GM04504 (cell line): ENCODE results near the gene PLA2G15.
"Not testable (repeated sequence)": the region's sequence is repeated elsewhere in the genome, so short reads cannot be mapped to it uniquely, and the experiment has no call there.

ENCODE experiments used
- DNase-seq: peaks from one replicate; pipeline ENCODE4 v3.0.0-alpha.2; 2012; ENCODE audit warnings: low read depth

The PLA2G15 gene

DNA sequence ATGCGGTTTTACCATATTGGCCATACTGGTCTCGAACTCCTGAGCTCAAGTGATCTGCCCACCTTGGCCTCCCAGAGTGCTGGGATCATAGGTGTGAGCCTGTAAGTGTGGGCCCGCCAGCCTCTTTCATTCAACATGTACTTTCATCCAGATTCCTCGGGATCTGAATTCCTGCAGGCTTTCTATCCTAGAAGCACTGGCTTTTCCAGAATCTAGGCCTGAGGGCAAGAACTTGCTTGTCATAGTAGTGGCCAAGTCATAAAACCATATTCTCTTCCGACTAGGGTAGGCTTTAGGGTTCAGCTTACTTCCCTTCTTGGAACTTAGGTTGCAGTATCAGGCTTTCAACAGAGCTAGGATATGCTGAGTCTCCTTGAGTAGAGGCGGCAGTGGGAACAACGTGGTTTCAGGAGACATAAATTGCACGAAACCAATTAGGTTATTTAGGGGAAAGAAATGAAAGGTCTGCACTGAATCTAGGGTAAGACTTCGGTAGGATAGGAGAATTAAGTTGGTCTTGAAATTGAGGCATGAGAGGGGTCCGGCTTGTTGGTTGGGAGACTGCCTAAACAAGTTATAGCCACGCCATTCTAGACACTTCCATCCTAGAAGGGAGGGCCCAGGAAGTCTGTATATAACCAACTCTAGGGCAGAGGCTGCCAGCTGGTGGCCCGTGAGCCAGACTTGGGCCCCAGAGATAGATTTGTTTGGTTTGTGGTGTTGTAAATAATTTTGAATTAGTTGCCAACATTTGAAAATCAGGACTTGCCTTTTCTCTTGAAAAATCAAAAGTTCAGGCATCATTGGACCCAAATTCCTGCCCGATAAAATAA, 34.8 kb downstream of the PLA2G15 start:
- no peak for DNase-seq

DNA sequence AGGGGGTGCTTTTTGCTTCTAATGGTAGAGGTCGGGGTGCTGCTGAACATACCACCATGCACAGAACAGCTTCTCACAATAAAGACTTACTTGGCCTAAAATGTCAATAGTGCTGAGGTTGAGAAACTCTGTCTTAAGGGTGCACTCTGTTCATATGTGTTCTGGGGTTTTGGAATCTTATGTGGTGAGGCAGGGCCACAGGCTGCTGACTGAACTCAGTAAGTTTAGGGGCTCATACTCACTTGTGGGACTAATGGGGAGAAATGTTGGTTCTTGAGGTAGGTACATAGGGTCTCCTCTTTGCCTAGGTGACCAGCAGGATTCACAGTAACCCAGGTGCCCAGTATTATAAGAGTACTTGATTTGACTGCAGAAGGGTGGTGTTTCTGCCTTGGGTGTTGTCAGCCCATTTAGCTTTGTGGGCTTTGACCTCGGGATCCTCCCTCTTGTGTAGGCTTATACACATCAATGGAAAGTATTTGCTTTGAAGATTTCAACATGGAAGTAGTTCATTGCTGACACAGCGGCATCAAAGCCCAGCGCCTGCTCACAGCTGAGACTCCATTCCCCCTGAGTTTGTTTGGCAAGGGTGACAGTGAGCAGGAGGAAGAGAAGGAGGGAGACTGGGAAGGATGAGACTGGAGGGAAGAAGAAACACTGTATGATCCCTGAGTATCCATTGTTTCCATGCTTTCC, 36.3 kb downstream of the PLA2G15 start:
- no peak for DNase-seq

DNA sequence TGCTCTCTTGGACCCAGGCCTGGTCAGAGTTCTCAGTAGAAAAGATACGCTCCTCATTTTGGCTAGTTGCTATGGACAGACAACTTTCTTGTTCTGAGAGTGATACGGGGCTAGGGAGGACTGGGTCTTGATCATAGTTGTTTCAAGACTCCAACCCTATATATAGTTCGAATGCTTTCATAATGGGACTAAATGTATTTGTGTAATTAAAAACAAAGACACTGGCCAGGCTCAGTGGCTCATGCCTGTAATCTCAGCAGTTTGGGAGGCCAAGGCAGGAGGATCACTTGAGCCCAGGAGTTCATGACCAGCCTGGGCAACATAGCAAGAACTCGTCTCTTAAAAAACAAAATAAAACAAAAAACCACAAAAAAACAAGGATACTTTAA, 36.9 kb downstream of the PLA2G15 start:
- DNase-seq: no peak

DNA sequence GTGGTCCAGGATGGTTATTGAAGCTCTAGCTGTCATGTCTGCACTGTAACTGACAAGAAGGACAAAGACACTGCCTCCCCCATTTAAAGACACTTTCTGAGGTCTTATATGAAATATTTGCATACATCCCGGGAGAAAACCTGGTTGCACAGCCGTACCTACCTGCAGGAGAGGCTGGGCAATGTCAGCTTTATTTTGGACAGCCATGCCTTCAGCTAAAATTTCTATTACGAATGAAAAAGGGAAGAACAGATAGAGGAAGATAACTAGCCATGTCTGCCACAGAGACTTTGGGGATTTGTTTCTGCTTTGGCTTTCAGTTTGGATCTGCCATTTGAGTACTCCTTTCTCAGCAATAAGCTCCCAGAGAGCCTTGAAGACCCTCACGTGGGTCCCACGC, 38.2 kb downstream of the PLA2G15 start:
- DNase-seq: no peak

DNA sequence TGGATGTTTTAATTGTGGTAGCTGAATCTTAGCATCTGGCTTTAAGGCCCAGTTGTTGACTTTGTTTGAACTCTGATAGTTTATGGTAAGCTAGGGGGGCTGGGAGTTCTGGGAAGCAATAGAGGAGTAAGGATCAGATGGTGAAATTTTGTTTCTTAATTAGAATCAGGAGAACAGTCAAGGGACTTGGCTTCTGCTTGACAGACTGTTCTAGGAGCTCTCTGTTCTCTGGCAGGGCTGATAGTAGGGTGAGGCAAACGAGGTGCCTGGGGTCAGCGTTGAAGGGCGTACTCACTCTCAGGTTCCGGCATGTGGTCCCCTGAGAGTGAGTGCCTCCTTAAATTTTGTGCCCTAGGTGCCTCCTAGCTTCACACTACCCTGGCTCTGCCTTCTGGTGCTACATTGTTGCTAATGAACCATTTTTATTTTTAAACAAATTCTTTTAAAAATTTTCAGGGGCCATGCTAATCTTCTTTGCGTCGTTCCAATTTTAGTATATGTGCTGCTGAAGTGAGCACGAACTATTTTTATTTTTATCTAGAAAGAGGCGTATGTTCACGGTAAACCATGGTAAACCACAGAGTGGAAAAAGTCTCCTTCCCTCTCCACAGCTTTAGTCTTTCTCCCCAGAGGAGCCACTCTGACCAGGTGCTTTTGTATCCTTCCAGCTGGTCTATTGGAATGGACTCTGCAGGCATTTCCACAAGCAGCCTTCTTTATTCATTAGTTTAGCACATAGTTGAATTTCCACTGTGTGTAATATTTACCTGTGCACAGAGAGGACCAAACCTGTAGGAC, 38.8 kb downstream of the PLA2G15 start:
- DNase-seq: no peak

DNA sequence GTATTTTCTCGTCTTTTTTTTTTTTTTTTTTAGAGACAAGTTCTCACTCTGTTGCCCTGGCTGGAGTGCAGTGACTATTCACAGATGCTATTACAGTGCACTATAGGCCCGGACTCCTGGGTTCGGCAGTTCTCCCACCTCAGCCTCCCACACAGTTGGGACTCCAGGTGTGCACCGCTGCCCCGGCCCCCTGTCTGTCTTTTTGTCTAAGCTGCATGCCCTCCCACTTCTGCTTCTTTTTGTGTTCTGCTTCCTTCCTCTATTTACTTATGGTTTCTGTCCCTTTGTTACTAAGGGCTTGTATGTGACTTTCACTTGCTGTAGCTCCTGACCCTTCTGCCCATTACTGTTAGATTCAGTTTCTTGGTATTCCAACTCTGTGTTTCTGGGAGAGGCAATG, 39.7 kb downstream of the PLA2G15 start:
- DNase-seq: no peak

DNA sequence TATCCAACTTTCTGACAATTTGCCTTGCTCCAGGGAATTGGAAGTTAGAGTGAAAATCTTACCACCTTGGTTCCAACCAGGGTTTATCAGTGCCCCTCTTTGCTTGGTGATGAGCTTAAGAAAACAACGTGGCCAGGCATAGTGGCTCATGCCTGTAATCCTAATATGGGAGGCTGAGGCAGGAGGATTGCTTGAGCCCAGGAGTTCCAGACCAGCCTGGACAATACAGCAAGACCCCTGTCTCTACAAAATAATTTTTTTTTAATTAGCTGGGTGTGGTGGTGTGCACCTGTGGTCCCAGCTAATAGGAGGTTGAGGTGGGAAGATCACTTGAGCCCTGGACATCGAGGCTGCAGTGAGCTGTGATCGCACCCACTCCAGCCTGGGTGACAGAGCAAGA, 40.5 kb downstream of the PLA2G15 start:
- no peak for DNase-seq

DNA sequence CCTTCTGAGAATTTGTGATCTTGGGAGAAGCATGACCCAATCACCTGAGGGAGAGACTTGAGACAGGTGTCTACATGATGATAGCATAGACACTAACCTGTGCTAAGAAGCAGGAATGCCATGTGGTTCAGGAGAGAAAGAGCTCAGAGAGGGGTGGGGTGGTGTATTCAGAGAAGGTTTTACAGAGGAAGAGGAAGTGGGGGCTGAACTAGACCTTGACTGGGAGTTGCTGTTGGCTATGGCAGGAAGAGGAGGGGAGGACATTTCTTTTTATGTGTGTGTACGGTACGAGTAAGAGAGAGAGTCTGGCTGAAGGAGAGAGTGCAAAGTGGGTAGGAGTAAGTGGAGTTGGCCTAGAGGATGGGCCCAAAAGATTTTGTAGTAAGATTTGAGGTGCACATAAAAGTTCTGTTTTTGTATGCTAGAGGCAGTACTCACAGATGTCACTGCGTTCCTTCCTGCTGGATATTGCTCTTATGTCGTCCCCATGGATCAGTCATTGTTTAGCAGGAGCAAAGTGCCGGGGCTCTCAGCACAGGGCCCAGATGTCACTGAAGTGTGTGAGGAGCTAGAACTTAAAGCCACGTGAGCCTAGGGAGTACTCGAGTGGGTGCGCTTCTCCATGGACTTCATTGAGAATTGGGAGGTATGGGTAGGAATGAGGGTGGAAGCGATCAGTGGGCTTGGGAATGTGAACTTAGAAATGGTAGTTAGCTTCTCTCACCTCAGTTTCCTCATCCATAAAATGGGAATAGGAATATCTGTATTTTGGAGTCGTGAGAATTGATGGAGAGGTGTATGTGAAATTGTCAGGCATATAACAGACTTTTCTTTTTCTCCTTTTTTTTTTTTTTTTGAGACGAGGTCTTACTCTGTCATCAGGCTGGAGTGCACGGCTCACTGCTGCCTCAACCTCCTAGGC, 41.2 kb downstream of the PLA2G15 start:
- no peak for DNase-seq

DNA sequence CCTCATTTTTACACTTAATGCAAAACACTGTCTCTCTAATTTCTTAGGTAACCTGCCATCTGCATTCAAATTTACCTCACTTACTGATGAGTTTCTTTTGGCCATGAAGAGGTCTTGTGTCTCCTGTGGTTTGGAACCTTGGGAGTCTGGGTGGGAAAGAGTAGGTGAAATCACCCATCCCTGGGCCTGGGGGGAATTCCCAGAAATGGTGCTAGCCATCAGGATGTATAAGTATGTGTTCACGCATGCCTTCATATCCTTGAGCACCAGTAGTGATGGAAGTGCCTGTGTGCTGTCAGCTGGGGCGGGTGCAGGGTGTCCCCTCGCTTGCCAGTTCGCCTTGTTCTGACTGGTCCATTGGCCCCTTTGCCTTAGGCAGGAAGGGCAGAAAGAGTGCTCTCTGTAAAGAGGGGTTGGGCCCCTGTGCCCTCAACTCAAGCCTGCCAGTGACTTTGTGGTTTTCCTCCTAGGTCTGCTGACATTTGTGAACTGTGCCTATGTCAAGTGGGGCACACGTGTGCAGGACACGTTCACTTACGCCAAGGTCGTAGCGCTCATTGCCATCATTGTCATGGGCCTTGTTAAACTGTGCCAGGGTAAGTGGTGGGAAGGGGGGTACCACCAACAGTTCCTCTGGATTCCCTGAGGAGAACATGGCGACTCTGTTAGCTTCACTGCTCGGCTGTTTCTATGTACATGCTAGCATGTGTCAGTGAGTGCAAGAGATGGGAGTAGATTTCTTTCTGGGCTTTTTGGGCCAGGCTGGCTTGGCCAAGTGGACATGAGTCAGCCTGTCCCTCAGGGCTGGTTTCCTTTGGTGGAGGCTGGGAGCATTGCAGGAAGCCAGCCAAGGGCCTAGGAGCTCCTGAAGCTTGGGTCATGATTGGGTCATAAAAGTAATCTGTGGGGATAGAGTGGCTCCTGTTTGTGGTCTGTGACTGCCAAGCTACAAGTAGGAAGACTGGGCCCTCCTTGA, 42.4 kb downstream of the PLA2G15 start:
- peak; percentile 91 for DNase-seq

DNA sequence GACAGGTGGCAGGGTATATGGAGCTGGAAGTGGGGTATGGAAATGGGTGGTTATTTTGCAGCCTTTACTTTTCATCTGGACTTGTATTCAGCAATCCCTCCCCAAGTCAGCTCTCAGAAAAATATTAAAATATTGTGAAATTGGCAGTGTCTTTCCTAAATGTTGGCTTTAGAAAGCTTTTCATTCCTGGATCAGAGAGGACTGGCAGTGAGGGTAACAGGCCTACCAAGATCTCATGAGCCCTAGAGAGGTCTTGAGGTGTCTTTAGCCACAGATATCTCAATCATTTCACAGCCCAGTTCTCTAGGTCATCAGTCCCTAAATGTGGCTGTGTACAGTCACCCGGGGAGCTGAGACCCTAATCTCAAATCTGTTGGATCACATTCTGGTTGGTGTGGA, 43.1 kb downstream of the PLA2G15 start:
- no peak for DNase-seq

DNA sequence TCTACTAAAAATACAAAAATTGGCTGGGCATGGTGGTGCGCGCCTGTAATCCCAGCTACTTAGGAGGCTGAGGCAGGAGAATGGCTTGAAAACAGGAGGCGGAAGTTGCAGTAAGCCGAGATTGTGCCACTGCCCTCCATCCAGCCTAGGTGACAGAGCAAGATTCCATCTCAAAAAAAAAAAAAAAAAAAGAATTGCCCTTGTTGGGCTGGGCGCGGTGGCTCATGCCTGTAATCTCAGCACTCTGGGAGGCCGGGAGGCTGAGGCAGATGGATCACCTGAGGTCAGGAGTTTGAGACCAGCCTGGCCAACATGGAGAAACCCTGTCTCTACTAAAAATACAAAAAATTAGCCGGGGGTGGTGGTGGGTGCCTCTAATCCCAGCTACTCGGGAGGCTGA, 43.6 kb downstream of the PLA2G15 start:
- DNase-seq: not testable (repeated sequence)

DNA sequence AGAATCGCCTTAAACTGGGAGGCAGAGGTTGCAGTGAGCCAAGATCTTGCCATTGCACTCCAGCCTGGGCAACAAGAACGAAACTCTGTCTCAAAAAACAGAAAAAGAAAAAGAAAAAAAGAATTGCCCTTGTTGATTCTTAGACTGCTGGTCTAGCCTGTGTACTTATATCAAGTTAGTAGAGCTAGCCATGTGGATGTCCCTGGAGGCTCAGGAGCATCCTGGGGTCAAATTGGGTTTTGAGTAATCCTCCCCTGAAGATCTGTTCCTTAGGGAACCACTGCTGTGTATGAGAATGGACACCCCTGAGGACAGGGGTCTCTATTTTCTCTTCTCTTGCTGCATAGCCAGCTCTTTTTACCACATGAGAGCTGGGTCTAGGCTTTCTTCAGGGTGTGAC, 44.0 kb downstream of the PLA2G15 start:
- no peak for DNase-seq

DNA sequence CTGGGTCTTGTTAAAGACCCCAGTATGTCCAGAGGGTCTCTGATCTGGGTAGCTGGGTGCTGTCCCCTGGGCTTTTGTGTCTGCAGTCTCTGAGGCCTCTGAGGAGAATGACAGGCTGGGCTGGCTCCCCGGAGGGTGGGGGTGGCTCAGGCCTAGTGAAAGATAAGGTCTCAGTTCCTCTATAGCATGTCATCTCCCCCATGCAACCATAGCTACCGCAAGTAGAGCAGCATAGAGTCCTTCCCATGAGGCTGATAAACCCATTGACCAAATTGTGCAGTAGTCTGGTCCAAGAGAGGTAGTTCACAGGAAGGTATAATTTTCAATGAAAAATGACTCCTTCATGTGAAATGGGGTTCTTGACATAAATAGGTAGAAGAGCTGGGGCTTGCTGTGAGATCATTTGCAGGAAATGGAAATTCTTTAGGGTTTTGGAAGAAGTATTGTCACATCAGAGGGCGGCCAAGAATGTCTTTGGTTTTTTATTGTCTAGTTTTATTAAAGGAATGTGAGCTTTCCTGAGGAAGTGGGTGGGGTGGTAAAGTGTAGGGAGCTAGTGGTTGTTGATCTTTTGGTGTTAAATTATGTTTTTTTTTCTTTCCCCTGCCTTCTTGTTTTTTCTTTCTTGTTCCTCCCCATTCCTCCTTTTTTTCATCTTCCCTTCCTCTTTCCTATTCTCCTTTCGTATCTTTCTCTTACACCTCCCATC, 44.6 kb downstream of the PLA2G15 start:
- DNase-seq: no peak

DNA sequence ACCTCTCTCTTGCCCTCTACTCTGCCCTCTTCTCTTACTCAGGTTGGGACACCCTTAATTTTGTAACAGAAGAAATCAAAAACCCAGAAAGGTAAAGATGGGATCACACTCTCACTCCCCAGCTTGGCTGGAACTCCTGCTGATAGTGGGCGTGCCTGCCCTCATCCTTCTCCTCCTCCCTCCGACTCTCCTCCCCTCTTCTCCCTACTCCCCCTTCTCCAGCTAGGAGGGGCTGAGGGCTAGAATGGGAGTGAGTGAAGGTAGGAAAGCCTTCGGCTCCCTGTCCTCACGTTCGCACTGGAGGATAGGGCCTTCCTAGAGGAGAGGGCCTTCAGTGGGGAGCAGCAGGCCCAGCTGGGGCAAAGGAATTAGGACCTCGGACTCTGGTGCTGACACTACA, 45.3 kb downstream of the PLA2G15 start:
- DNase-seq: no peak

DNA sequence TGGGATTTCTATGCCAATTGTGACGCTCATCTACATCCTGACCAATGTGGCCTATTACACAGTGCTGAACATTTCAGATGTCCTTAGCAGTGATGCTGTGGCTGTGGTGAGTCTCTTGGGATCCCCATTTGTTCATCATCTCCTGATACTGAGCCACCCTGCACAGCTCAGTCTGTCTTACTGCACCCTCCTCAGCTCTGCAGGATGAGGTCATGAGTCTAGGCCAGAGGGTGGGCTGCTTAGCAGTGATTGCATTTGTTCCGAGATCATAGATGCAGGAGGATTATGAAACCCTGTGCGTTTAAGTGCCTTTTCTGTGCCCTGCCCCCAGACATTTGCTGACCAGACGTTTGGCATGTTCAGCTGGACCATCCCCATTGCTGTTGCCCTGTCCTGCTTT, 46.1 kb downstream of the PLA2G15 start:
- DNase-seq: no peak

DNA sequence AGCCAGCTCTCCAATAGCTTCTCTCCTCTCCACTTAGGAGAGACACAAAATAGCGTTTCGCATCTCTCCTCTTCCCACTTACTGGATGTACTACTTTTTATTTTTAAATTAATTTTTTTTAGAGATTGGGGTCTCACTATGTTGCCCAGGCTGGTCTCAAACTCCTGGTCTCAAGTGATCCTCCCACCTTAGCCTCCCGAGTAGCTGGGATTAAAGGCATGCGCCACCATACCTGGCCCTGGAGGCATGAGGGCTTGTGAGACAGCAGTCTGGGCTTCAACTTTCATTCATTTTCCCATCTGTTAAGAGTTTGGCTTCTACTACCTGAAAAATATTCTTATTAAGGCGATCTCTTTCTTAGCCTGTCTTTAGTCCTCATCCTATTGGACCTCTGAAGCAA, 47.3 kb downstream of the PLA2G15 start:
- DNase-seq: no peak

DNA sequence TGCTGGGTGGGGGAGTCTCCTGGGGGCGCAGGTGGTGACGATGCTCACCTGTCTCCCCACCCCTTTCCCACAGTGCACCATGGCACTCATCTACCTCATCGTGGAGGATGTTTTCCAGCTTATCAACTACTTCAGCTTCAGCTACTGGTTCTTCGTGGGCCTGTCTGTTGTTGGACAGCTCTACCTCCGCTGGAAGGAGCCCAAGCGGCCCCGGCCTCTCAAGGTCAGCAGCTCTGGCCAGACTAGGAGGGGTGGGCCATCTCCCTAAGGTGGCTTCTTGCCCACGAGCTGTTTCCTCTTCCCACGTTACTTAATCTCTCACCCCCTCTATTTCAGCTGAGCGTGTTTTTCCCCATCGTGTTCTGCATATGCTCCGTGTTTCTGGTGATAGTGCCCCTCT, 51.1 kb downstream of the PLA2G15 start:
- no peak for DNase-seq

DNA sequence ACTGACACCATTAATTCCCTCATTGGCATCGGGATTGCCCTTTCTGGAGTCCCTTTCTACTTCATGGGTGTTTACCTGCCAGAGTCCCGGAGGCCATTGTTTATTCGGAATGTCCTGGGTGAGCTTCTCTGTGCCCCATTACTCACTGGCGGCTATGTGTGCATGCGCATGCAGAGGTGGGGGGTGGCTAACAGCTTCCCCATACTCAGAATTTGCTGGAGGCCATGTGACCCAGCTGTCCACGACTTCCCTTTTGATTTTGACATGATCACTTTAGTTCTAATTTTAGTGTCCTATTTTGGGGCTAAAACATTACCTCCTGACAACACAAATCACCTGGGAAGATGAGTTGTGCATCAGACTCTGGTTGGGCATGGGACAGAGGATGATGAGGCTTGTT, 51.5 kb downstream of the PLA2G15 start:
- no peak for DNase-seq

DNA sequence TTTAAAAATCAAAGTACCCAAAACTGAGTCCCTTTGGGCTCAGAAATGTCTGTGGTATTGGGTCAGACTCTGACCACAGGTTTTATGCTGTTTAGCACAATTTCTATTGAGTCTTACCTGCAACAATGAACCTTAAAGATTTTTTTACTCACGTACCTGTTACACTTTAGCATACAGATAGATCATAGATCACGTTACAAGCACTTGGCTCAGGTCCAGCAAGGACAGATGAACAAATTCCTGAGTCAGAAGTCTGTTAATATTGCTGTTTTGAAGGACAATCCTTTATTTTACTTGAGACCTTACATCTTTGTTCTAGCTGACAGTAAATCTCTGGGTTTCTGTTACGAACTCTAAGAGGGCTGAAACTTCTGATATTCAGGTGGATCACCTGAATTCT, 52.7 kb downstream of the PLA2G15 start:
- DNase-seq: no peak

DNA sequence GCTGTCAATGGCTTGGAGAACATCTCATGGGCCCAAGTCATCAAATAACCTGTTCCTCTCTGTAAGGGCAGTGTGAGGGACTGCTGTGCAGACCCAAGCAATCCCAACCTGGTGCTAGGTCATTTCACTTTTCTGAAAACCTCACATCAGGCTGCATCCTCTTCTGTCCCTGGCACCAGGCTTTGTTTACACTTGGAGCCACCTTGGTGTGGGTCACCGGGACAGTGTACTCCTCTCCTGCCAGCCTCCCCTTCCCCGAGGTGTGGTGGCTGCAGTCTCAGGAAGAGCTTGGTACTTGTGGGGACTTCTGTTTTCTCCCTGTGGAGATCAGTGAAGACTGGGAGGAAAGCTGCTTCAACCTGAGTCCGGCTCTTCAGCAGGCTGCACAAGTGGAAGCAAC, 53.1 kb downstream of the PLA2G15 start:
- DNase-seq: no peak
